Measurements from ENCODE around the gene REXO2.

DNA sequence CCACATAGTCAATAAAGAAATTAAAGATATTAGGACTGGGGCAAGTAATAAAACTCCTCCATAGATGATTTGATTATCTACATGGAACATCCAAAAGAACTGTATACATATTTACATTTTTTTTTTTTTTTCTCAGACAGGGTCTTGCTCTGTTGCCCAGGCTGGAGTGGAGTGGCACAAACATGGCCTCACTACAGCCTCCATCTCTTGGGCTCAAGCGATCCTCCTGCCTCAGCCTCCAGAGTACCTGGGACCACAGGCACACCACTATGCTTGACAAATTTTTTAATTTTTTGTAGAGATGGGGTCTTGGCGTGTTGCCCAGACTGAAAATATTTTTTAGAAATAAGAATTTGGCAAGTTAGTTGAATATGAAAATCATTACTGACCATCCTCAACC, 24.7 kb downstream of the REXO2 start:
- TF ChIP-seq CTCF (IDR thresholded peaks at IDR 0.05) = no peak
- no peak for TF ChIP-seq POLR2A (IDR thresholded peaks at IDR 0.05)
